ENCODE measurements around the gene CR1. TPM values are rescaled to one million over a fixed set of nuclear protein-coding genes. Genes with fewer than 3 reads are reported as not detected.
"Not testable (repeated sequence)": the region's sequence is repeated elsewhere in the genome, so short reads cannot be mapped to it uniquely, and the experiment has no call there.

Gene CR1
- total RNA-seq, 1 experiment from 2014 or later, result 0.07 TPM

GRCh38 chr1:207625504-207626071 lies 129.6 kb downstream of the CR1 start:
- H3K4me1 ChIP-seq (ENCODE audit: control insufficient read depth in 1 of 2, insufficient read depth in 2 of 2, low read length in 2 of 2); H3K9ac ChIP-seq (ENCODE audit: low read length); H3K9me3 ChIP-seq (ENCODE audit: control insufficient read depth in 1 of 2, insufficient read depth in 1 of 2, low read depth in 1 of 2, low read length in 2 of 2); BruUV-seq (replicated peaks); H3K36me3 ChIP-seq (ENCODE audit: control insufficient read depth in 1 of 2, insufficient read depth in 2 of 2, low read length in 2 of 2); CTCF ChIA-PET; H3K4me2 ChIP-seq (ENCODE audit: low read length); POLR2A ChIA-PET; H3K79me2 ChIP-seq (ENCODE audit: insufficient read depth, low read length); ATAC-seq; H3K27me3 ChIP-seq (ENCODE audit: insufficient read depth, low read length); H3K4me3 ChIP-seq (replicated peaks in 1 of 2; ENCODE audit: low read depth in 1 of 2, low read length in 2 of 2); H2AFZ ChIP-seq (ENCODE audit: low read depth, low read length, poor library complexity, severe bottlenecking); DNase-seq (ENCODE audit: low read depth, low spot score); H3K9me2 ChIP-seq (ENCODE audit: insufficient read depth); RAD21 ChIA-PET (ENCODE audit: low non-redundant PET in 1 of 2, low total read pairs in 2 of 2, uncharacterized antibody in 2 of 2, unreplicated experiment in 2 of 2); H3K27ac ChIP-seq (ENCODE audit: low read depth, low read length); H4K20me1 ChIP-seq (ENCODE audit: insufficient read depth); intact Hi-C loops (cut with micrococcal nuclease): not testable (repeated sequence)

- Histone ChIP-seq H3K9me3 (ENCODE audit: control insufficient read depth in 1 of 2, insufficient read depth in 1 of 2, low read depth in 1 of 2, low read length in 2 of 2) (no peaks in the 10 kb centered on the region), H4K20me1 (ENCODE audit: insufficient read depth) (no peaks in the 10 kb centered on the region), H3K4me3 (replicated peaks in 1 of 2; ENCODE audit: low read depth in 1 of 2, low read length in 2 of 2) (no peak overlapping the region), H3K36me3 (ENCODE audit: control insufficient read depth in 1 of 2, insufficient read depth in 2 of 2, low read length in 2 of 2) (no peaks in the 10 kb centered on the region), H3K27me3 (ENCODE audit: insufficient read depth, low read length) (no peaks in the 10 kb centered on the region), H3K9ac (ENCODE audit: low read length) (no peak overlapping the region), H3K27ac (ENCODE audit: low read depth, low read length) (no peak overlapping the region), H2AFZ (ENCODE audit: low read depth, low read length, poor library complexity, severe bottlenecking) (no peak overlapping the region), H3K4me2 (ENCODE audit: low read length) (no peak overlapping the region), H3K9me2 (ENCODE audit: insufficient read depth) (no peaks in the 10 kb centered on the region), H3K4me1 (ENCODE audit: control insufficient read depth in 1 of 2, insufficient read depth in 2 of 2, low read length in 2 of 2) (no peaks in the 10 kb centered on the region), H3K79me2 (ENCODE audit: insufficient read depth, low read length) (no peaks in the 10 kb centered on the region)
- ChIA-PET CTCF (no interaction called here), RAD21 (ENCODE audit: low non-redundant PET in 1 of 2, low total read pairs in 2 of 2, uncharacterized antibody in 2 of 2, unreplicated experiment in 2 of 2) (no interaction called here), POLR2A (no interaction called here)
- intact Hi-C loops (cut with micrococcal nuclease), result no loop called here
- ATAC-seq, result no peak
- no TSS peak for BruUV-seq (replicated peaks)
- DNase-seq (ENCODE audit: low read depth, low spot score), result no peak
- no peak for TF ChIP-seq TCF7L2 (IDR thresholded peaks at IDR 0.05; ENCODE audit: borderline replicate concordance, extremely low read depth, insufficient read depth, insufficient read length)
- TF ChIP-seq EZH2 (IDR thresholded peaks at IDR 0.05), result no peak
- TF ChIP-seq ZFX (IDR thresholded peaks at IDR 0.05), result no peak
- no peak for TF ChIP-seq FOSL1 (IDR thresholded peaks at IDR 0.05; ENCODE audit: low read depth)
- no peak for TF ChIP-seq CTCF (IDR thresholded peaks at IDR 0.05 in 2 of 3, conservative IDR thresholded peaks at IDR 0.05 in 1 of 3; ENCODE audit: borderline replicate concordance in 1 of 3, insufficient read depth in 1 of 3, low read depth in 2 of 3, low read length in 2 of 3)
- TF ChIP-seq SRF (IDR thresholded peaks at IDR 0.05; ENCODE audit: low read depth), result no peak
- no peak for TF ChIP-seq ZBTB33 (IDR thresholded peaks at IDR 0.05; ENCODE audit: extremely low read depth, insufficient replicate concordance, low read length)
- TF ChIP-seq ZNF274 (IDR thresholded peaks at IDR 0.05; ENCODE audit: low read depth, low read length), result no peak
- no peak for TF ChIP-seq RAD21 (IDR thresholded peaks at IDR 0.05; ENCODE audit: low read depth)
- TF ChIP-seq POLR2AphosphoS5 (IDR thresholded peaks at IDR 0.05; ENCODE audit: low read depth, low read length), result no peak
- no peak for TF ChIP-seq EGR1 (IDR thresholded peaks at IDR 0.05; ENCODE audit: low read depth)
- no peak for TF ChIP-seq YY1 (IDR thresholded peaks at IDR 0.05; ENCODE audit: extremely low read depth, insufficient replicate concordance, low read depth, low read length)
- no peak for TF ChIP-seq ELF1 (IDR thresholded peaks at IDR 0.05; ENCODE audit: borderline replicate concordance, low read depth)
- no peak for TF ChIP-seq MAX (IDR thresholded peaks at IDR 0.05)
- no peak for TF ChIP-seq POLR2A (IDR thresholded peaks at IDR 0.05; ENCODE audit: borderline replicate concordance, extremely low read depth, insufficient read depth, insufficient read length)
Observed at GRCh38 chr1:207626972-207627337, 131.0 kb downstream of the CR1 start.

Data from HCT116 (cell line).